Keratinocyte (primary cell): ENCODE results near the gene HSD17B2. TPM values are rescaled to one million over a fixed set of nuclear protein-coding genes. Genes with fewer than 3 reads are reported as not detected.

Experiments used
- DNase-seq: peaks from one replicate; pipeline ENCODE4 v3.0.0-alpha.2; 2011; ENCODE audit warnings: low read depth, missing footprints, low spot score
- FAIRE-seq: peaks from 2 replicates; lab custom pipeline; 2011; peaks lifted over from hg19 to GRCh38; lab: Jason Lieb, UNC
- H2AFZ ChIP-seq: 2 replicates; pipeline ENCODE4 v1.6.0; 2012; ENCODE audit warnings: low read length, control low read depth, inconsistent platforms; ENCODE audit not compliant: control insufficient read depth
- H3K27ac ChIP-seq: 2 replicates; pipeline ENCODE4 v1.5.1; 2011; ENCODE audit warnings: low read length; ENCODE audit not compliant: control insufficient read depth, insufficient read depth
- H3K27me3 ChIP-seq: 3 replicates; pipeline ENCODE4 v1.6.0; 2011; ENCODE audit warnings: low read length; ENCODE audit not compliant: control insufficient read depth, insufficient read depth; ENCODE audit errors: extremely low read depth
- H3K36me3 ChIP-seq, 2 experiments: 2 replicates in 1 of 2; 3 replicates in 1 of 2; pipeline ENCODE4 v1.5.1; 2011; ENCODE audit warnings: low read length in 2 of 2, mild to moderate bottlenecking in 1 of 2; ENCODE audit not compliant: control insufficient read depth in 2 of 2, insufficient read depth in 2 of 2; ENCODE audit errors: extremely low read depth in 1 of 2
- H3K4me1 ChIP-seq: 3 replicates; pipeline ENCODE4 v1.5.1; 2011; ENCODE audit warnings: low read length; ENCODE audit not compliant: control insufficient read depth, insufficient read depth; ENCODE audit errors: extremely low read depth
- H3K4me2 ChIP-seq: 3 replicates; pipeline ENCODE4 v1.6.0; 2011; ENCODE audit warnings: low read depth, low read length; ENCODE audit not compliant: control insufficient read depth, insufficient read depth; ENCODE audit errors: extremely low read depth
- H3K4me3 ChIP-seq, 3 experiments: fragments of 200-600 bp in 1 of 3; sonication (generic) in 1 of 3; 2 replicates in 2 of 3; 3 replicates in 1 of 3; pipeline ENCODE4 v1.5.1; 2011 to 2016; ENCODE audit warnings: low read length in 3 of 3, mild to moderate bottlenecking in 3 of 3, control low read depth in 2 of 3, inconsistent platforms in 1 of 3, low read depth in 1 of 3, mixed read lengths in 1 of 3, mixed run types in 1 of 3, moderate library complexity in 1 of 3; ENCODE audit not compliant: control insufficient read depth in 2 of 3, insufficient read depth in 2 of 3; ENCODE audit errors: extremely low read depth in 1 of 3
- H3K79me2 ChIP-seq: 2 replicates; pipeline ENCODE4 v1.6.0; 2012; ENCODE audit warnings: low read length; ENCODE audit not compliant: control insufficient read depth, insufficient read depth
- H3K9ac ChIP-seq: 3 replicates; pipeline ENCODE4 v1.6.0; 2011; ENCODE audit warnings: low read length; ENCODE audit not compliant: control insufficient read depth, insufficient read depth; ENCODE audit errors: extremely low read depth
- H3K9me1 ChIP-seq: 3 replicates; pipeline ENCODE4 v1.6.0; 2011; ENCODE audit warnings: low read length; ENCODE audit not compliant: control insufficient read depth, insufficient read depth; ENCODE audit errors: extremely low read depth
- H3K9me3 ChIP-seq: 2 replicates; pipeline ENCODE4 v1.5.1; 2012; ENCODE audit warnings: low read depth, low read length; ENCODE audit not compliant: control insufficient read depth
- H4K20me1 ChIP-seq: 3 replicates; pipeline ENCODE4 v1.6.0; 2011; ENCODE audit warnings: low read length; ENCODE audit not compliant: control insufficient read depth, insufficient read depth; ENCODE audit errors: extremely low read depth
- EZH2 ChIP-seq: IDR thresholded peaks from one replicate; pipeline ENCODE4 v1.6.1; 2012; ENCODE audit warnings: inconsistent platforms, mild to moderate bottlenecking, low read length, moderate library complexity
- dilution Hi-C: fragments of 300-500 bp; cut with MboI; formaldehyde crosslinking; loops from one replicate; pipeline ENCODE4 v1.7.0; 2020; ENCODE audit warnings: low sequenced_read_pairs; ENCODE audit not compliant: extremely low pct_ligation_motif_present
- polyA plus RNA-seq, 5 experiments: library from polyadenylated mRNA; depleted of rRNA in 3 of 5; stranded (reverse) in 3 of 5; stranded (forward) in 1 of 5; unstranded in 1 of 5; fragments of >200 nt; gene quantifications; 1 replicate in 1 of 5; 2 replicates in 3 of 5; 3 replicates in 1 of 5; pipeline versions ENCODE4 v1.2.1 to v1.2.3, GENCODE V29; 2011 to 2012; ENCODE audit warnings: missing spikeins in 2 of 5, low read depth in 1 of 5, low replicate concordance in 1 of 5
- TF ChIP-seq, protein P1 (sequence below), 3 experiments: IDR thresholded peaks in 1 of 3; conservative IDR thresholded peaks in 1 of 3; optimal IDR thresholded peaks in 1 of 3; 2 replicates in 2 of 3; 3 replicates in 1 of 3; pipeline versions ENCODE3 to v1.5.1; 2011; ENCODE audit warnings: low read length in 3 of 3, mild to moderate bottlenecking in 3 of 3, moderate library complexity in 2 of 3, control low read depth in 1 of 3, inconsistent platforms in 1 of 3; ENCODE audit not compliant: insufficient read depth in 2 of 3; ENCODE audit errors: extremely low read depth in 1 of 3

Gene HSD17B2
- polyA plus RNA-seq, 1 donor (not counting 4 experiments of a cell fraction or from before 2014, with no cell fraction given): 3.1 TPM

GRCh38 chr16:82082097-82082496 lies 47.0 kb downstream of the HSD17B2 start:
- Histone ChIP-seq H3K9ac (no peak overlapping the region), H3K27me3 (no peaks in the 10 kb centered on the region), H3K4me3 (no peak overlapping the region), H3K27ac (no peak overlapping the region), H3K36me3 (no peaks in the 10 kb centered on the region), H3K9me3 (no peaks in the 10 kb centered on the region), H4K20me1 (no peaks in the 10 kb centered on the region), H3K4me2 (no peak overlapping the region), H3K9me1 (no peaks in the 10 kb centered on the region), H3K79me2 (no peaks in the 10 kb centered on the region), H2AFZ (no peak overlapping the region), H3K4me1 (peaks cover 16% of the 10 kb centered on the region)
- FAIRE-seq (no peak), DNase-seq (no peak)
- TF ChIP-seq, protein P1, sequence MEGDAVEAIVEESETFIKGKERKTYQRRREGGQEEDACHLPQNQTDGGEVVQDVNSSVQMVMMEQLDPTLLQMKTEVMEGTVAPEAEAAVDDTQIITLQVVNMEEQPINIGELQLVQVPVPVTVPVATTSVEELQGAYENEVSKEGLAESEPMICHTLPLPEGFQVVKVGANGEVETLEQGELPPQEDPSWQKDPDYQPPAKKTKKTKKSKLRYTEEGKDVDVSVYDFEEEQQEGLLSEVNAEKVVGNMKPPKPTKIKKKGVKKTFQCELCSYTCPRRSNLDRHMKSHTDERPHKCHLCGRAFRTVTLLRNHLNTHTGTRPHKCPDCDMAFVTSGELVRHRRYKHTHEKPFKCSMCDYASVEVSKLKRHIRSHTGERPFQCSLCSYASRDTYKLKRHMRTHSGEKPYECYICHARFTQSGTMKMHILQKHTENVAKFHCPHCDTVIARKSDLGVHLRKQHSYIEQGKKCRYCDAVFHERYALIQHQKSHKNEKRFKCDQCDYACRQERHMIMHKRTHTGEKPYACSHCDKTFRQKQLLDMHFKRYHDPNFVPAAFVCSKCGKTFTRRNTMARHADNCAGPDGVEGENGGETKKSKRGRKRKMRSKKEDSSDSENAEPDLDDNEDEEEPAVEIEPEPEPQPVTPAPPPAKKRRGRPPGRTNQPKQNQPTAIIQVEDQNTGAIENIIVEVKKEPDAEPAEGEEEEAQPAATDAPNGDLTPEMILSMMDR (optimal IDR thresholded peaks at IDR 0.05 in 1 of 3, IDR thresholded peaks at IDR 0.05 in 1 of 3, conservative IDR thresholded peaks at IDR 0.05 in 1 of 3; ENCODE audit: extremely low read depth in 1 of 3, insufficient read depth in 2 of 3, low read length in 3 of 3): no peak
- TF ChIP-seq EZH2: no peak
- dilution Hi-C loops: no loop called here

DNA sequence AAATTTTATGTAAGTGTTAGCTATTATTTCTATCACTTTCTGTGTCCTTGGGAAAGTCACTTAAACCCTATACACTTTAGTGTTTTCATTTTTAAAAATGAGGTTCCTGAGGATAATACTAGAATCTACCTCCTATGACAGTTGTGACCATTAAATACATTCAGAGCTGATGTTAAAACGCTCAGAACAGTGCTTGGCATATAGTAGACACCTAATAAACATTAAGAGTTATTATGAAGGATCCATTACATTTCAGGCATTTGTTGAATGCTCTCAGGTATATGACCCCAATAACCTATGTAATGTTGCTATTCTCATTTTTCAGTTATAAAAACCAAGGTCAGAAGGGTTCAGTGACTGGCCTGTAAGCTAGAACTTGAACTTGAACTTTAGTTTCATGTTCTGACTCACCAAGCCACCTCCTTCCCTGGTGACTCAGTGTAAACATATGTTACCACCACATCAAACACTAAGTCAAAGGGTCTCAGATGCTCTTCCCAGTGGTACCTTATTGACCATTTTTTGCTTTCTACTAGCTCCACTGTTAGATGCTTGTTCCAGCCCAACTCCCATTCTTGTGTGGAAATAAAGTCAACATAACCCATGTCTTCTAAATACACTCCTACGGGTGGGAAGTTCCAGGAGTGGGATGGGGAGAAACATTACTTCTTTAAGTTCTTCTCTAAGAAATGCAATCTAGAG lies 47.6 kb downstream of the HSD17B2 start:
- dilution Hi-C loops: no loop called here
- FAIRE-seq (peak; percentile 96), DNase-seq (no peak)

More for the DNA sequence above, 47.6 kb downstream of the HSD17B2 start:
- Histone ChIP-seq H3K27ac (no peak overlapping the region), H3K9me3 (no peaks in the 10 kb centered on the region), H4K20me1 (no peaks in the 10 kb centered on the region), H3K9me1 (no peaks in the 10 kb centered on the region), H3K4me2 (no peak overlapping the region), H3K4me3 (no peak overlapping the region), H3K27me3 (no peaks in the 10 kb centered on the region), H3K4me1 (peaks cover 16% of the 10 kb centered on the region), H3K9ac (no peak overlapping the region), H2AFZ (no peak overlapping the region), H3K36me3 (no peaks in the 10 kb centered on the region), H3K79me2 (no peaks in the 10 kb centered on the region)
- no peak for TF ChIP-seq EZH2
